Subcutaneous abdominal adipose tissue (tissue), 5 donors: Measurements from ENCODE around the gene CIBAR2.

ENCODE experiments used
- H3K27ac ChIP-seq: one replicate; pipeline ENCODE4 v1.7.0; 2013; ENCODE audit warnings: low read depth, mild to moderate bottlenecking, inconsistent platforms, low read length, moderate library complexity
- H3K27me3 ChIP-seq, 5 donors: one replicate each; pipeline ENCODE4 v1.7.0; 2013; ENCODE audit warnings: low read length in 5 of 5, inconsistent platforms in 1 of 5; ENCODE audit not compliant: control insufficient read depth in 5 of 5, insufficient read depth in 4 of 5
- H3K36me3 ChIP-seq, 5 donors: one replicate each; pipeline ENCODE4 v1.7.0; 2013; ENCODE audit warnings: low read length in 5 of 5; ENCODE audit not compliant: control insufficient read depth in 5 of 5, insufficient read depth in 5 of 5
- H3K4me1 ChIP-seq, 5 donors: one replicate each; pipeline ENCODE4 v1.7.0; 2013; ENCODE audit warnings: low read length in 5 of 5, mild to moderate bottlenecking in 3 of 5, moderate library complexity in 1 of 5; ENCODE audit not compliant: control insufficient read depth in 5 of 5, insufficient read depth in 5 of 5
- H3K4me3 ChIP-seq, 5 donors: one replicate each; pipeline ENCODE4 v1.7.0; 2013; ENCODE audit warnings: low read length in 5 of 5, low read depth in 1 of 5
- H3K9ac ChIP-seq, 5 donors: one replicate each; pipeline ENCODE4 v1.7.0; 2013; ENCODE audit warnings: low read length in 5 of 5, mild to moderate bottlenecking in 4 of 5, moderate library complexity in 3 of 5
- H3K9me3 ChIP-seq, 5 donors: one replicate each; pipeline ENCODE4 v1.7.0; 2013; ENCODE audit warnings: low read length in 5 of 5; ENCODE audit not compliant: control insufficient read depth in 5 of 5
- donor health status: healthy.
- donor health status: healthy.
- donor health status: healthy.
- donor health status: healthy.
- donor health status: healthy.

The CIBAR2 gene

DNA sequence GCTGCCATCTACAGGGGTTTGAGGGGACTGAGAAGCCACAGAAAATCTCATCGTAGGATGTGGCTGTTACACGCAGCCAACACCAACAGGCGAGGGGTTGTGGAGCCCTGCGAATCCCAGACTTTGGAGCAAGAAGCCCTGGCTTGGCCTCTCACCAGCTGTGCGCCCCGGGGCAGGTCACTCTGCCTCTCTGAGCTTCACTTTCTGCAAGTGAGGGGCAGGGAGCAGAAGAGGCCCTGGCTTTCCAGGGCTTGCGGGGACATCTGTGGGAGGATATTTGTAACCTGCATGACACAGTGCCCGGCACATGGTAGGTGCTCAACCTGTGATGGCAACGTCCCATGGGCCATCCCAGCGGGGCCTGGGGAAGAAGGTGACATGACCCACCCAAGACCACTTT is 32.9 kb upstream of the CIBAR2 start:
- Histone ChIP-seq H3K4me3 (no peak overlapping the region), H3K9me3 (peaks cover 0 to 4% (median 0%) of the 10 kb centered on the region in 5 donors), H3K27me3 (no peaks in the 10 kb centered on the region), H3K4me1 (peaks cover 18 to 84% (median 61%) of the 10 kb centered on the region in 5 donors), H3K9ac (no peak overlapping the region), H3K27ac (no peak overlapping the region), H3K36me3 (no peaks in the 10 kb centered on the region)

GRCh38 chr16:85144026-85144915 is 32.0 kb upstream of the CIBAR2 start:
- Histone ChIP-seq H3K4me3 (no peak overlapping the region), H3K36me3 (no peaks in the 10 kb centered on the region), H3K27me3 (no peaks in the 10 kb centered on the region), H3K9ac (no peak overlapping the region), H3K27ac (no peak overlapping the region), H3K9me3 (peaks cover 0 to 4% (median 0%) of the 10 kb centered on the region in 5 donors), H3K4me1 (peaks cover 18 to 75% (median 52%) of the 10 kb centered on the region in 5 donors)

- Histone ChIP-seq H3K27me3 (no peaks in the 10 kb centered on the region), H3K9me3 (peaks cover 0 to 4% (median 0%) of the 10 kb centered on the region in 5 donors), H3K4me1 (peaks cover 16 to 73% (median 58%) of the 10 kb centered on the region in 5 donors), H3K36me3 (no peaks in the 10 kb centered on the region), H3K27ac (no peak overlapping the region), H3K4me3 (no peak overlapping the region), H3K9ac (no peak overlapping the region)
These were observed 30.5 kb upstream of the CIBAR2 start for GRCh38 chr16:85142771-85143211.

- no peaks in the 10 kb centered on the region for H3K27me3 ChIP-seq
- no peak overlapping the region for H3K27ac ChIP-seq
- H3K9ac ChIP-seq: no peak overlapping the region
- no peak overlapping the region for H3K4me3 ChIP-seq
- H3K4me1 ChIP-seq: peaks cover 12 to 75% (median 60%) of the 10 kb centered on the region in 5 donors
- peaks cover 0 to 4% (median 0%) of the 10 kb centered on the region in 5 donors for H3K9me3 ChIP-seq
- no peaks in the 10 kb centered on the region for H3K36me3 ChIP-seq
These were observed 29.8 kb upstream of the CIBAR2 start for GRCh38 chr16:85142129-85142513.

- Histone ChIP-seq H3K27me3 (no peaks in the 10 kb centered on the region), H3K36me3 (no peaks in the 10 kb centered on the region), H3K27ac (no peak overlapping the region), H3K4me1 (peaks cover 11 to 75% (median 60%) of the 10 kb centered on the region in 5 donors), H3K4me3 (no peak overlapping the region), H3K9me3 (peaks cover 0 to 4% (median 0%) of the 10 kb centered on the region in 5 donors), H3K9ac (no peak overlapping the region)
These were observed 29.3 kb upstream of the CIBAR2 start for GRCh38 chr16:85141491-85142128.

- H3K36me3 ChIP-seq: no peaks in the 10 kb centered on the region
- H3K4me1 ChIP-seq: peaks cover 10 to 75% (median 60%) of the 10 kb centered on the region in 5 donors
- no peak overlapping the region for H3K4me3 ChIP-seq
- no peak overlapping the region for H3K27ac ChIP-seq
- peaks cover 0 to 4% (median 0%) of the 10 kb centered on the region in 5 donors for H3K9me3 ChIP-seq
- no peaks in the 10 kb centered on the region for H3K27me3 ChIP-seq
- no peak overlapping the region for H3K9ac ChIP-seq
These were observed 28.3 kb upstream of the CIBAR2 start for GRCh38 chr16:85140455-85141012.

GRCh38 chr16:85139881-85140339 is 27.6 kb upstream of the CIBAR2 start:
- Histone ChIP-seq H3K27ac (no peak overlapping the region), H3K4me1 (peaks cover 10 to 75% (median 63%) of the 10 kb centered on the region in 5 donors), H3K9ac (no peak overlapping the region), H3K36me3 (no peaks in the 10 kb centered on the region), H3K9me3 (peaks cover 0 to 4% (median 0%) of the 10 kb centered on the region in 5 donors), H3K27me3 (no peaks in the 10 kb centered on the region), H3K4me3 (no peak overlapping the region)

- no peaks in the 10 kb centered on the region for H3K36me3 ChIP-seq
- H3K9me3 ChIP-seq: no peaks in the 10 kb centered on the region
- no peaks in the 10 kb centered on the region for H3K27me3 ChIP-seq
- peaks cover 11 to 76% (median 69%) of the 10 kb centered on the region in 5 donors for H3K4me1 ChIP-seq
- H3K4me3 ChIP-seq: no peak overlapping the region
- no peak overlapping the region for H3K27ac ChIP-seq
- H3K9ac ChIP-seq: no peak overlapping the region
These were observed 26.8 kb upstream of the CIBAR2 start for GRCh38 chr16:85138825-85139627.

DNA sequence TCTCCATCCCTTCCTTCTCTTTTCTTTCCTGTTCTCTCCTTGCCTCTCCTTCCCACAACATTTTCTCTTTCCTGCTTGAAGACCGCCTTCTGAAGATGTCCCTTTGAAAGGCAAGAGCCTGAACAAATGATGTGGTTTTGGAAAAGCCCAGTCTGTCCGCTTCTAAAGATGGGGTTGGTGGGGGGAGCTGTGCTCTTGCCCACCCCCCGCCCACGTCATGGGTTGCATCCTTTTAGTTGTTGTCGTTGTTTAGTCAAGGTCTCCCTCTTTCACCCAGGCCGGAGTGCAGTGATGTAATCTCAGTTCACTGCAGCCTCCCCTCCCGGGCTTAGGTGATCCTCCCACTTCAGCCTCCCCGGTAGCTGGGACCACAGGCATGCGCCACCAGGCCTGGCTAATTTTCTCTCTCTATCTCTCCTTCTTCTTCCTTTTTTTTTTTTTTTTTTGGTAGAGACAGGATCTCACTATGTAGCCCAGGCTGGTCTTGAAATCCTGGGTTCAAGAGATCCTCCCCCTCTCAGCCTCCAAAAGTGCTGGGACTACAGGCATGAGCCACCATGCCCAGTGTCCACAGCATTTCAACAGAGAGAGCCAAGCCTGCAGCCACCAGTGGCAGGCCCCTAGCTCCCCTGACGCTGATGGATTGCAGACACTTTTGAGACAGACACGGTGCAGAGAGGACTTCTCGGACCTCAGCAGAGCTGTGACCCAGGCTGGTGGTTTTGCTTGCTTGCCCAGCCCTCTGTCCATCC is 26.0 kb upstream of the CIBAR2 start:
- Histone ChIP-seq H3K27me3 (no peaks in the 10 kb centered on the region), H3K9me3 (no peaks in the 10 kb centered on the region), H3K27ac (peak overlapping the region; percentile 71), H3K36me3 (no peaks in the 10 kb centered on the region), H3K4me3 (peak overlapping the region in 4 of 5 donors; percentile 54 to 77 (median 59)), H3K9ac (peak overlapping the region; percentile 35 to 76 (median 52)), H3K4me1 (peaks cover 12 to 71% (median 66%) of the 10 kb centered on the region in 5 donors)
